PC-3 (cell line): ENCODE results near the gene MCM9. TPM values are rescaled to one million over a fixed set of nuclear protein-coding genes. Genes with fewer than 3 reads are reported as not detected.
A peak's percentile ranks its signal among the peaks of the same experiment; 100 is the strongest.
"Not testable (repeated sequence)": the region's sequence is repeated elsewhere in the genome, so short reads cannot be mapped to it uniquely, and the experiment has no call there.

Source experiments
- ATAC-seq: fragments of 200-7000 bp; cut with Tn5 transposase; 2 replicates; pipeline ENCODE4 v1.9.1; 2020; ENCODE audit warnings: mild to moderate bottlenecking, moderate library complexity
- BruUV-seq: library from RNA; stranded (reverse); fragments of 400-500 nt; replicated peaks from 2 replicates; lab custom pipeline; 2021; lab: Mats Ljungman, UMichigan
- CTCF ChIA-PET: fragments of 300-600 bp; sonication (Branson Sonifier 250); formaldehyde crosslinking; loops from one replicate; lab custom pipeline; 2022; ENCODE audit warnings: antibody characterized with exemption; lab: Charles Lee
- POLR2A ChIA-PET: fragments of 300-600 bp; sonication (Branson Sonifier 250); formaldehyde crosslinking; loops from one replicate; lab custom pipeline; 2022; ENCODE audit warnings: antibody characterized with exemption; ENCODE audit not compliant: unreplicated experiment; lab: Charles Lee
- DNase-seq: peaks from one replicate; pipeline ENCODE4 v3.0.0-alpha.2; 2015
- H2AFZ ChIP-seq: fragments of 300-600 bp; sonication (generic); 2 replicates; pipeline ENCODE4 v1.6.0; 2016; ENCODE audit warnings: antibody characterized with exemption, low read length
- H3F3A ChIP-seq: fragments of 300-600 bp; sonication (generic); one replicate; pipeline ENCODE4 v1.6.0; 2017; ENCODE audit warnings: antibody characterized with exemption, low read length, control low read depth, mild to moderate bottlenecking; ENCODE audit not compliant: unreplicated experiment
- H3K27ac ChIP-seq: fragments of 300-600 bp; sonication (generic); 2 replicates; pipeline ENCODE4 v1.5.1; 2016; ENCODE audit warnings: mild to moderate bottlenecking, low read length
- H3K27me3 ChIP-seq: fragments of 300-600 bp; sonication (generic); 2 replicates; pipeline ENCODE4 v1.6.1; 2016; ENCODE audit warnings: low read length, mixed read lengths
- H3K36me3 ChIP-seq: fragments of 300-600 bp; sonication (generic); 2 replicates; pipeline ENCODE4 v1.6.1; 2016; ENCODE audit warnings: low read depth, mixed run types, low read length, mixed read lengths
- H3K4me1 ChIP-seq: fragments of 300-600 bp; sonication (generic); 2 replicates; pipeline ENCODE4 v1.5.1; 2016; ENCODE audit warnings: low read length; ENCODE audit not compliant: insufficient read depth
- H3K4me2 ChIP-seq: fragments of 300-600 bp; sonication (generic); 2 replicates; pipeline ENCODE4 v1.6.0; 2016; ENCODE audit warnings: low read length
- H3K4me3 ChIP-seq: fragments of 300-600 bp; sonication (generic); 2 replicates; pipeline ENCODE4 v1.5.1; 2016; ENCODE audit warnings: mild to moderate bottlenecking, low read length, mixed read lengths
- H3K79me2 ChIP-seq: fragments of 300-600 bp; sonication (generic); 2 replicates; pipeline ENCODE4 v1.6.1; 2017; ENCODE audit warnings: low read length, mixed read lengths
- H3K9ac ChIP-seq: fragments of 300-600 bp; sonication (generic); 2 replicates; pipeline ENCODE4 v1.6.0; 2016; ENCODE audit warnings: mild to moderate bottlenecking, low read length
- H3K9me2 ChIP-seq: fragments of 300-600 bp; sonication (generic); replicated peaks from 2 replicates; pipeline ENCODE4 v1.6.1; 2016; ENCODE audit warnings: mixed run types, low read length, mixed read lengths
- H3K9me3 ChIP-seq: fragments of 300-600 bp; sonication (generic); 2 replicates; pipeline ENCODE4 v1.6.1; 2016; ENCODE audit warnings: low read length, mixed read lengths
- H4K20me1 ChIP-seq: fragments of 300-600 bp; sonication (generic); 2 replicates; pipeline ENCODE4 v1.6.1; 2016; ENCODE audit warnings: low read length, mixed read lengths
- CTCF ChIP-seq: fragments of 300-600 bp; sonication (generic); conservative IDR thresholded peaks from 2 replicates; pipeline ENCODE4 v1.5.1; 2017; ENCODE audit warnings: antibody characterized with exemption, low read depth, mild to moderate bottlenecking, low read length
- EZH2 ChIP-seq: fragments of 300-600 bp; sonication (generic); IDR thresholded peaks from one replicate; pipeline ENCODE4 v1.6.1; 2017; ENCODE audit warnings: antibody characterized with exemption, mild to moderate bottlenecking, low read length; ENCODE audit not compliant: unreplicated experiment
- EZH2phosphoT487 ChIP-seq: fragments of 300-600 bp; sonication (generic); IDR thresholded peaks from 2 replicates; pipeline ENCODE4 v1.6.1; 2018; ENCODE audit warnings: mild to moderate bottlenecking, antibody characterized with exemption, low read length, borderline replicate concordance
- intact Hi-C: fragments of 100-400 bp; cut with micrococcal nuclease; formaldehyde crosslinking; loops from 2 replicates; pipeline ENCODE4 v1.9.0; 2023
- total RNA-seq: library from RNA; depleted of rRNA; stranded (reverse); fragments of >200 nt; gene quantifications from 2 replicates; pipeline ENCODE4 v1.2.3, GENCODE V29; 2014

MCM9 gene
- total RNA-seq, 1 experiment from 2014 or later = 5.8 TPM

- peak overlapping the region; percentile 25; the same call in 1 of the 2 replicates for H3K4me3 ChIP-seq
- ChIA-PET CTCF (interaction anchor here (0.7 to 1.8 kb wide), 4 partner anchors 91 to 235 kb away, joined by 3 to 9 read pairs (median 4); no protein-coding TSS in a partner anchor), POLR2A (no interaction called here)
- peak; percentile 88 for TF ChIP-seq CTCF
- no peak for TF ChIP-seq EZH2
- no peak for TF ChIP-seq EZH2phosphoT487
- H3K36me3 ChIP-seq = no peaks in the 10 kb centered on the region; the same call in 1 of the 2 replicates
- H3K27ac ChIP-seq = no peak overlapping the region
- H3K9ac ChIP-seq = no peak overlapping the region
- BruUV-seq = no TSS peak
- no peaks in the 10 kb centered on the region for H3K9me2 ChIP-seq
- H3K4me1 ChIP-seq = no peaks in the 10 kb centered on the region; the same call in 1 of the 2 replicates
- no peaks in the 10 kb centered on the region for H3K9me3 ChIP-seq
- no peaks in the 10 kb centered on the region for H3K27me3 ChIP-seq
- H3K79me2 ChIP-seq = no peaks in the 10 kb centered on the region
- no peaks in the 10 kb centered on the region for H3F3A ChIP-seq
- H3K4me2 ChIP-seq = peak overlapping the region; percentile 72
- H2AFZ ChIP-seq = peak overlapping the region; percentile 78
- ATAC-seq = peak; percentile 92
- peak; percentile 90 for DNase-seq
- intact Hi-C loops = loop anchor here (1.0 to 5.0 kb wide), 4 partner anchors 24 to 518 kb away; no protein-coding TSS in a partner anchor
- no peaks in the 10 kb centered on the region for H4K20me1 ChIP-seq
Observed at GRCh38 chr6:118800394-118801071, 134.4 kb downstream of the MCM9 start.

GRCh38 chr6:118799826-118800225 is 135.1 kb downstream of the MCM9 start:
- H3K27ac ChIP-seq = no peak overlapping the region
- CTCF ChIA-PET = interaction anchor here (1.0 kb wide), 1 partner anchor 234 kb away, joined by 3 read pairs; no protein-coding TSS in a partner anchor
- no peak overlapping the region for H3K4me3 ChIP-seq
- no peaks in the 10 kb centered on the region; the same call in 1 of the 2 replicates for H3K36me3 ChIP-seq
- H2AFZ ChIP-seq = no peak overlapping the region
- H3K79me2 ChIP-seq = no peaks in the 10 kb centered on the region
- no peaks in the 10 kb centered on the region for H3F3A ChIP-seq
- H3K9me3 ChIP-seq = no peaks in the 10 kb centered on the region
- POLR2A ChIA-PET = no interaction called here
- no peak for DNase-seq
- TF ChIP-seq CTCF (no peak), EZH2 (no peak), EZH2phosphoT487 (no peak)
- H3K9me2 ChIP-seq = no peaks in the 10 kb centered on the region
- H3K4me1 ChIP-seq = no peaks in the 10 kb centered on the region; the same call in 1 of the 2 replicates
- intact Hi-C loops = loop anchor here (1.0 to 5.0 kb wide), 4 partner anchors 24 to 518 kb away; no protein-coding TSS in a partner anchor
- BruUV-seq = no TSS peak
- H3K27me3 ChIP-seq = no peaks in the 10 kb centered on the region
- H3K9ac ChIP-seq = no peak overlapping the region
- no peak; the same call in 1 of the 2 replicates for ATAC-seq
- H4K20me1 ChIP-seq = no peaks in the 10 kb centered on the region
- H3K4me2 ChIP-seq = peak overlapping the region; percentile 72; the same call in 1 of the 2 replicates

GRCh38 chr6:118796548-118796947 is 138.4 kb downstream of the MCM9 start:
- H4K20me1 ChIP-seq, H2AFZ ChIP-seq, H3K9me3 ChIP-seq, ATAC-seq, H3K4me2 ChIP-seq, H3K9ac ChIP-seq, H3F3A ChIP-seq, H3K79me2 ChIP-seq, CTCF ChIA-PET, H3K36me3 ChIP-seq, intact Hi-C loops, H3K27me3 ChIP-seq, H3K4me1 ChIP-seq, H3K4me3 ChIP-seq, BruUV-seq, H3K27ac ChIP-seq, H3K9me2 ChIP-seq: not testable (repeated sequence)
- peak; percentile 42 for DNase-seq
- POLR2A ChIA-PET = interaction anchor here (0.6 to 0.7 kb wide), 2 partner anchors 9 to 147 kb away, joined by 4 to 6 read pairs; no protein-coding TSS in a partner anchor
